Measurements from ENCODE around the gene PSMF1.

GRCh38 chr20:1212607-1213396, 94.4 kb downstream of the PSMF1 start:
- TF ChIP-seq CTCF (IDR thresholded peaks at IDR 0.05) (peak; percentile 32 to 81 (median 73)), POLR2A (IDR thresholded peaks at IDR 0.05) (no peak)
